ENCODE results near the gene GSN.

- TF ChIP-seq, protein P1, sequence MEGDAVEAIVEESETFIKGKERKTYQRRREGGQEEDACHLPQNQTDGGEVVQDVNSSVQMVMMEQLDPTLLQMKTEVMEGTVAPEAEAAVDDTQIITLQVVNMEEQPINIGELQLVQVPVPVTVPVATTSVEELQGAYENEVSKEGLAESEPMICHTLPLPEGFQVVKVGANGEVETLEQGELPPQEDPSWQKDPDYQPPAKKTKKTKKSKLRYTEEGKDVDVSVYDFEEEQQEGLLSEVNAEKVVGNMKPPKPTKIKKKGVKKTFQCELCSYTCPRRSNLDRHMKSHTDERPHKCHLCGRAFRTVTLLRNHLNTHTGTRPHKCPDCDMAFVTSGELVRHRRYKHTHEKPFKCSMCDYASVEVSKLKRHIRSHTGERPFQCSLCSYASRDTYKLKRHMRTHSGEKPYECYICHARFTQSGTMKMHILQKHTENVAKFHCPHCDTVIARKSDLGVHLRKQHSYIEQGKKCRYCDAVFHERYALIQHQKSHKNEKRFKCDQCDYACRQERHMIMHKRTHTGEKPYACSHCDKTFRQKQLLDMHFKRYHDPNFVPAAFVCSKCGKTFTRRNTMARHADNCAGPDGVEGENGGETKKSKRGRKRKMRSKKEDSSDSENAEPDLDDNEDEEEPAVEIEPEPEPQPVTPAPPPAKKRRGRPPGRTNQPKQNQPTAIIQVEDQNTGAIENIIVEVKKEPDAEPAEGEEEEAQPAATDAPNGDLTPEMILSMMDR (IDR thresholded peaks at IDR 0.05), result no peak
- TF ChIP-seq REST (IDR thresholded peaks at IDR 0.05; ENCODE audit: insufficient read depth in 1 of 2, low read depth in 2 of 2, low read length in 1 of 2) (no peak), SIN3A (IDR thresholded peaks at IDR 0.05; ENCODE audit: borderline replicate concordance, insufficient read depth, low read depth, low read length) (no peak), POLR2AphosphoS5 (IDR thresholded peaks at IDR 0.05; ENCODE audit: low read depth, low read length) (no peak)
These were observed 18.1 kb downstream of the GSN start for GRCh38 chr9:121285835-121286687.
